Measurements from ENCODE around the gene RBM33. TPM values are rescaled to one million over a fixed set of nuclear protein-coding genes. Genes with fewer than 3 reads are reported as not detected.

The RBM33 gene
- total RNA-seq, 1 experiment from 2014 or later: 61.1 TPM

DNA sequence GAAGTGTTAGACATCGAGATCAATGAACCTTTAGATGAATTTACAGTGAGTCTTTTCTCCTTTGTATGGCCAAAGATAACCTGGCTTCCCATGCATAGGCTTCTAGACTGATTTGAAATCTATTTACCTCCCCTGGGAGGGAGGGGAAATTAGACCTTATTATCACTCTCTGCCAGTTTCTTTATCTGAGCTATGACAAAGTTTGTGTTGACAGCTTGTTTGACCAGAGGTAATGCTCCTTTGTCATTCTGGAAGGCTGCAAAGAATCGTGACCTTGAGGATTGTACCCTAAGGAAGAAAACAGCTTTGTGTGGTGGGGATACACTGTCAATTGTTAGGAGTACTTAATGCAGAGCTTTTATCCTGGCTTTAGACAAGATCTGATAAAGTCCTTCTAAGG, 36.4 kb downstream of the RBM33 start:
- Histone ChIP-seq H3K36me3 (ENCODE audit: control insufficient read depth, insufficient read depth, low read length) (peaks cover 5% of the 10 kb centered on the region; the same call in 1 of the 2 replicates), H3K9me3 (ENCODE audit: control insufficient read depth, insufficient read depth, low read depth, low read length) (no peaks in the 10 kb centered on the region), H3K4me3 (ENCODE audit: low read depth in 2 of 2, low read length in 2 of 2) (no peak overlapping the region), H3K27ac (ENCODE audit: low read length) (no peak overlapping the region), H3K27me3 (ENCODE audit: control insufficient read depth, insufficient read depth, low read length) (no peaks in the 10 kb centered on the region), H3K4me1 (ENCODE audit: control insufficient read depth, insufficient read depth, low read length) (no peaks in the 10 kb centered on the region)
- ChIA-PET CTCF (interaction anchor here (0.6 kb wide), 1 partner anchor 15 kb away, joined by 5 read pairs; no protein-coding TSS in a partner anchor), POLR2A (no interaction called here)
- intact Hi-C loops (cut with micrococcal nuclease; ENCODE audit: unreplicated experiment) (no loop called here), in situ Hi-C loops (cut with HindIII; ENCODE audit: low pct_unique_long_range_greater_than_20kb, low sequenced_read_pairs) (no loop called here)
- TF ChIP-seq TCF7L2 (IDR thresholded peaks at IDR 0.05; ENCODE audit: low read depth, low read length) (no peak), POLR2AphosphoS5 (IDR thresholded peaks at IDR 0.05; ENCODE audit: low read depth, low read length) (no peak), SIN3A (IDR thresholded peaks at IDR 0.05; ENCODE audit: borderline replicate concordance, insufficient read depth, low read depth, low read length) (no peak)
- TF ChIP-seq, protein P1, sequence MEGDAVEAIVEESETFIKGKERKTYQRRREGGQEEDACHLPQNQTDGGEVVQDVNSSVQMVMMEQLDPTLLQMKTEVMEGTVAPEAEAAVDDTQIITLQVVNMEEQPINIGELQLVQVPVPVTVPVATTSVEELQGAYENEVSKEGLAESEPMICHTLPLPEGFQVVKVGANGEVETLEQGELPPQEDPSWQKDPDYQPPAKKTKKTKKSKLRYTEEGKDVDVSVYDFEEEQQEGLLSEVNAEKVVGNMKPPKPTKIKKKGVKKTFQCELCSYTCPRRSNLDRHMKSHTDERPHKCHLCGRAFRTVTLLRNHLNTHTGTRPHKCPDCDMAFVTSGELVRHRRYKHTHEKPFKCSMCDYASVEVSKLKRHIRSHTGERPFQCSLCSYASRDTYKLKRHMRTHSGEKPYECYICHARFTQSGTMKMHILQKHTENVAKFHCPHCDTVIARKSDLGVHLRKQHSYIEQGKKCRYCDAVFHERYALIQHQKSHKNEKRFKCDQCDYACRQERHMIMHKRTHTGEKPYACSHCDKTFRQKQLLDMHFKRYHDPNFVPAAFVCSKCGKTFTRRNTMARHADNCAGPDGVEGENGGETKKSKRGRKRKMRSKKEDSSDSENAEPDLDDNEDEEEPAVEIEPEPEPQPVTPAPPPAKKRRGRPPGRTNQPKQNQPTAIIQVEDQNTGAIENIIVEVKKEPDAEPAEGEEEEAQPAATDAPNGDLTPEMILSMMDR (IDR thresholded peaks at IDR 0.05): no peak
- TF ChIP-seq, protein P2, sequence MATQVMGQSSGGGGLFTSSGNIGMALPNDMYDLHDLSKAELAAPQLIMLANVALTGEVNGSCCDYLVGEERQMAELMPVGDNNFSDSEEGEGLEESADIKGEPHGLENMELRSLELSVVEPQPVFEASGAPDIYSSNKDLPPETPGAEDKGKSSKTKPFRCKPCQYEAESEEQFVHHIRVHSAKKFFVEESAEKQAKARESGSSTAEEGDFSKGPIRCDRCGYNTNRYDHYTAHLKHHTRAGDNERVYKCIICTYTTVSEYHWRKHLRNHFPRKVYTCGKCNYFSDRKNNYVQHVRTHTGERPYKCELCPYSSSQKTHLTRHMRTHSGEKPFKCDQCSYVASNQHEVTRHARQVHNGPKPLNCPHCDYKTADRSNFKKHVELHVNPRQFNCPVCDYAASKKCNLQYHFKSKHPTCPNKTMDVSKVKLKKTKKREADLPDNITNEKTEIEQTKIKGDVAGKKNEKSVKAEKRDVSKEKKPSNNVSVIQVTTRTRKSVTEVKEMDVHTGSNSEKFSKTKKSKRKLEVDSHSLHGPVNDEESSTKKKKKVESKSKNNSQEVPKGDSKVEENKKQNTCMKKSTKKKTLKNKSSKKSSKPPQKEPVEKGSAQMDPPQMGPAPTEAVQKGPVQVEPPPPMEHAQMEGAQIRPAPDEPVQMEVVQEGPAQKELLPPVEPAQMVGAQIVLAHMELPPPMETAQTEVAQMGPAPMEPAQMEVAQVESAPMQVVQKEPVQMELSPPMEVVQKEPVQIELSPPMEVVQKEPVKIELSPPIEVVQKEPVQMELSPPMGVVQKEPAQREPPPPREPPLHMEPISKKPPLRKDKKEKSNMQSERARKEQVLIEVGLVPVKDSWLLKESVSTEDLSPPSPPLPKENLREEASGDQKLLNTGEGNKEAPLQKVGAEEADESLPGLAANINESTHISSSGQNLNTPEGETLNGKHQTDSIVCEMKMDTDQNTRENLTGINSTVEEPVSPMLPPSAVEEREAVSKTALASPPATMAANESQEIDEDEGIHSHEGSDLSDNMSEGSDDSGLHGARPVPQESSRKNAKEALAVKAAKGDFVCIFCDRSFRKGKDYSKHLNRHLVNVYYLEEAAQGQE (IDR thresholded peaks at IDR 0.05; ENCODE audit: insufficient read depth in 1 of 2, low read depth in 2 of 2, low read length in 1 of 2): no peak
- DNase-seq (ENCODE audit: low read depth, low spot score) (no peak), ATAC-seq (no peak)
- no TSS peak for BruUV-seq (replicated peaks)

DNA sequence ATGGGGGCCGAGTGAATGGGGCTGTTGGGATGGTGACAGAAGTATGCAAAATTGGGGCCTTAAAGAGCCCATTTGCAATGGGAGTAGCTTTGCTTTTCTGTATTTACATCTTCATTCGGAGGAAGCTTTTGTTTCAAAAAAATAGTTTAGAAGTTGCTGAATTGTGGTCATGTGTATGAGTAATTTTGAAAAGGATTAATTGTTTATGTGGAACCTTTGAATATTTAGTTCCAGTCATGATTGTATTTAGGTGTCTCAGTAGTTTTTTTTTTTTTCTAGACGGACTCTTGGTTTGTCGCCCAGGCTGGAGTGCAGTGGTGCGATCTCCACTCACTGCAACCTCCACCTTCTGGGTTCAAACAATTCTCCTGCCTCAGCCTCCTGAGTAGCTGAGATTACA, 37.2 kb downstream of the RBM33 start:
- Histone ChIP-seq H3K9me3 (ENCODE audit: control insufficient read depth, insufficient read depth, low read depth, low read length) (no peaks in the 10 kb centered on the region), H3K36me3 (ENCODE audit: control insufficient read depth, insufficient read depth, low read length) (peaks cover 5% of the 10 kb centered on the region; the same call in 1 of the 2 replicates), H3K27me3 (ENCODE audit: control insufficient read depth, insufficient read depth, low read length) (no peaks in the 10 kb centered on the region), H3K4me3 (ENCODE audit: low read depth in 2 of 2, low read length in 2 of 2) (no peak overlapping the region), H3K27ac (ENCODE audit: low read length) (no peak overlapping the region), H3K4me1 (ENCODE audit: control insufficient read depth, insufficient read depth, low read length) (no peaks in the 10 kb centered on the region)
- TF ChIP-seq, protein P2 (IDR thresholded peaks at IDR 0.05; ENCODE audit: insufficient read depth in 1 of 2, low read depth in 2 of 2, low read length in 1 of 2): no peak
- TF ChIP-seq POLR2AphosphoS5 (IDR thresholded peaks at IDR 0.05; ENCODE audit: low read depth, low read length): no peak
- no peak for TF ChIP-seq TCF7L2 (IDR thresholded peaks at IDR 0.05; ENCODE audit: low read depth, low read length)
- TF ChIP-seq, protein P1 (IDR thresholded peaks at IDR 0.05): no peak
- no peak for TF ChIP-seq SIN3A (IDR thresholded peaks at IDR 0.05; ENCODE audit: borderline replicate concordance, insufficient read depth, low read depth, low read length)
- DNase-seq (ENCODE audit: low read depth, low spot score): no peak
- ChIA-PET CTCF (no interaction called here), POLR2A (no interaction called here)
- no peak for ATAC-seq
- in situ Hi-C loops (cut with HindIII; ENCODE audit: low pct_unique_long_range_greater_than_20kb, low sequenced_read_pairs): no loop called here
- BruUV-seq (replicated peaks): no TSS peak
- intact Hi-C loops (cut with micrococcal nuclease; ENCODE audit: unreplicated experiment): no loop called here
